HG03060 (cell line): ENCODE measurements around the gene INPP4B.

Source experiments
- ATAC-seq: cut with Tn5 transposase; IDR thresholded peaks from one replicate; pipeline ENCODE4 v1.9.1; 2021; ENCODE audit warnings: low read depth, moderate number of reproducible peaks; ENCODE audit not compliant: unreplicated experiment

The INPP4B gene

GRCh38 chr4:142278171-142278570 lies 567.9 kb downstream of the INPP4B start:
- no peak for ATAC-seq

GRCh38 chr4:142274137-142274536 lies 572.0 kb downstream of the INPP4B start:
- ATAC-seq = no peak

GRCh38 chr4:142272452-142272851 lies 573.6 kb downstream of the INPP4B start:
- no peak for ATAC-seq

- no peak for ATAC-seq
Measured at GRCh38 chr4:142271832-142272231, 574.3 kb downstream of the INPP4B start.

GRCh38 chr4:142267101-142267500 lies 579.0 kb downstream of the INPP4B start:
- ATAC-seq = no peak

- no peak for ATAC-seq
Measured at GRCh38 chr4:142265946-142266345, 580.2 kb downstream of the INPP4B start.

- no peak for ATAC-seq
Measured at GRCh38 chr4:142265536-142265935, 580.6 kb downstream of the INPP4B start.

- no peak for ATAC-seq
Measured at GRCh38 chr4:142264961-142265360, 581.1 kb downstream of the INPP4B start.

- ATAC-seq = no peak
Measured at GRCh38 chr4:142262956-142263355, 583.1 kb downstream of the INPP4B start.

- no peak for ATAC-seq
Measured at GRCh38 chr4:142248946-142249345, 597.2 kb downstream of the INPP4B start.

- ATAC-seq = no peak
Measured at GRCh38 chr4:142243255-142243654, 602.8 kb downstream of the INPP4B start.

GRCh38 chr4:142242156-142242555 lies 603.9 kb downstream of the INPP4B start:
- no peak for ATAC-seq

GRCh38 chr4:142238589-142238988 lies 607.5 kb downstream of the INPP4B start:
- no peak for ATAC-seq

GRCh38 chr4:142236268-142236667 lies 609.8 kb downstream of the INPP4B start:
- no peak for ATAC-seq

GRCh38 chr4:142231787-142232186 lies 614.3 kb downstream of the INPP4B start:
- no peak for ATAC-seq

GRCh38 chr4:142230991-142231390 lies 615.1 kb downstream of the INPP4B start:
- no peak for ATAC-seq

- no peak for ATAC-seq
Measured at GRCh38 chr4:142226014-142226413, 620.1 kb downstream of the INPP4B start.

- ATAC-seq = no peak
Measured at GRCh38 chr4:142222127-142222526, 624.0 kb downstream of the INPP4B start.

GRCh38 chr4:142218726-142219125 lies 627.4 kb downstream of the INPP4B start:
- no peak for ATAC-seq

GRCh38 chr4:142211444-142211843 lies 634.7 kb downstream of the INPP4B start:
- ATAC-seq = no peak

GRCh38 chr4:142203505-142203904 lies 642.6 kb downstream of the INPP4B start:
- ATAC-seq = no peak

GRCh38 chr4:142202404-142203332 lies 643.4 kb downstream of the INPP4B start:
- ATAC-seq = peak; percentile 84
